HepG2 (cell line): ENCODE data around the gene MAP3K8. TPM values are rescaled to one million over a fixed set of nuclear protein-coding genes. Genes with fewer than 3 reads are reported as not detected.

Source experiments
- EP300 ChIP-seq, 3 experiments: sonication (generic) in 1 of 3; formaldehyde crosslinking in 1 of 3; IDR thresholded peaks; 2 replicates each; pipeline versions ENCODE4 v1.5.1 to v1.6.1; 2011 to 2020; ENCODE audit warnings: low read depth in 2 of 3, low read length in 2 of 3, borderline replicate concordance in 1 of 3, improper control_type of control experiment in 1 of 3, mild to moderate bottlenecking in 1 of 3, missing genetic modification reagents in 1 of 3, moderate library complexity in 1 of 3
- FOXC1 ChIP-seq: sonication (generic); formaldehyde crosslinking; IDR thresholded peaks from 2 replicates; pipeline ENCODE4 v1.8.0; 2022; ENCODE audit warnings: mild to moderate bottlenecking, missing genetic modification reagents, borderline replicate concordance
- FOXP4 ChIP-seq: sonication (generic); formaldehyde crosslinking; IDR thresholded peaks from 2 replicates; pipeline ENCODE4 v1.4.0; 2020; ENCODE audit warnings: missing genetic modification reagents
- GLI4 ChIP-seq: sonication (generic); formaldehyde crosslinking; IDR thresholded peaks from 2 replicates; pipeline ENCODE4 v1.5.1; 2020; ENCODE audit warnings: missing genetic modification reagents, mild to moderate bottlenecking, moderate library complexity, borderline replicate concordance
- HES4 ChIP-seq: sonication (generic); formaldehyde crosslinking; IDR thresholded peaks from 2 replicates; pipeline ENCODE4 v1.9.0; 2021; ENCODE audit warnings: mild to moderate bottlenecking, missing genetic modification reagents, borderline replicate concordance
- HMG20A ChIP-seq: IDR thresholded peaks from 2 replicates; pipeline ENCODE4 v1.6.1; 2016; ENCODE audit warnings: borderline replicate concordance
- NBN ChIP-seq: fragments of 450-650 bp; conservative IDR thresholded peaks from 2 replicates; pipeline ENCODE4 v1.6.1; 2017
- RAD51 ChIP-seq: fragments of 450-650 bp; IDR thresholded peaks from 2 replicates; pipeline ENCODE4 v1.6.1; 2016; ENCODE audit warnings: borderline replicate concordance
- RORA ChIP-seq: sonication (generic); formaldehyde crosslinking; IDR thresholded peaks from 2 replicates; pipeline ENCODE4 v1.5.0; 2020; ENCODE audit warnings: mild to moderate bottlenecking, missing genetic modification reagents, moderate library complexity
- RXRB ChIP-seq: IDR thresholded peaks from 2 replicates; pipeline ENCODE4 v1.6.1; 2016; ENCODE audit warnings: borderline replicate concordance, missing genetic modification reagents, missing compliant biosample characterization
- SPEN ChIP-seq: sonication (generic); formaldehyde crosslinking; IDR thresholded peaks from 2 replicates; pipeline ENCODE4 v1.5.1; 2020; ENCODE audit warnings: low read depth, mild to moderate bottlenecking, missing genetic modification reagents
- STAG1 ChIP-seq: sonication (generic); formaldehyde crosslinking; IDR thresholded peaks from 2 replicates; pipeline ENCODE4 v1.4.0; 2020; ENCODE audit warnings: missing genetic modification reagents
- ZNF337 ChIP-seq: sonication (generic); formaldehyde crosslinking; IDR thresholded peaks from 2 replicates; pipeline ENCODE4 v1.5.1; 2020; ENCODE audit warnings: missing genetic modification reagents, low read depth, mild to moderate bottlenecking, borderline replicate concordance
- ZNF441 ChIP-seq: sonication (generic); formaldehyde crosslinking; IDR thresholded peaks from 2 replicates; pipeline ENCODE4 v1.7.0; 2021; ENCODE audit warnings: missing genetic modification reagents, borderline replicate concordance
- ZNF570 ChIP-seq: sonication (generic); formaldehyde crosslinking; IDR thresholded peaks from 2 replicates; pipeline ENCODE4 v1.4.0; 2020; ENCODE audit warnings: mild to moderate bottlenecking, missing genetic modification reagents, borderline replicate concordance
- ZNF691 ChIP-seq: sonication (generic); formaldehyde crosslinking; IDR thresholded peaks from 2 replicates; pipeline ENCODE4 v1.4.0; 2020; ENCODE audit warnings: missing genetic modification reagents, low read depth, mild to moderate bottlenecking, borderline replicate concordance
- ZNF749 ChIP-seq: sonication (generic); formaldehyde crosslinking; IDR thresholded peaks from 2 replicates; pipeline ENCODE4 v1.8.0; 2022; ENCODE audit warnings: mild to moderate bottlenecking, missing genetic modification reagents, moderate library complexity, borderline replicate concordance
- ZNF891 ChIP-seq: sonication (generic); formaldehyde crosslinking; IDR thresholded peaks from 2 replicates; pipeline ENCODE4 v1.5.0; 2020; ENCODE audit warnings: mild to moderate bottlenecking, missing genetic modification reagents
- polyA plus RNA-seq, 8 experiments: library from polyadenylated mRNA; depleted of rRNA in 3 of 8; stranded (reverse) in 7 of 8; unstranded in 1 of 8; fragments of >200 nt; fragmentation: Illumina TruSeq in 4 of 8; extraction: Trizol in 4 of 8; gene quantifications; 2 replicates each; pipeline versions ENCODE4 v1.2.1 to v1.2.3, GENCODE V29; 2011 to 2016; ENCODE audit warnings: low read depth in 4 of 8, missing spikeins in 1 of 8, mixed read lengths in 1 of 8; ENCODE audit not compliant: insufficient read depth in 1 of 8
- total RNA-seq, 5 experiments: library from RNA; depleted of rRNA; stranded (reverse); fragments of >200 nt; fragmentation: Illumina TruSeq; extraction: Trizol; gene quantifications; 2 replicates each; pipeline ENCODE4 v1.2.3, GENCODE V29; 2016; ENCODE audit warnings: low read depth in 1 of 5
- TF ChIP-seq, protein P1 (sequence below): sonication (generic); formaldehyde crosslinking; IDR thresholded peaks from 2 replicates; pipeline ENCODE4 v1.8.0; 2022; ENCODE audit warnings: mild to moderate bottlenecking, missing genetic modification reagents, borderline replicate concordance
- TF ChIP-seq, protein P2 (sequence below): sonication (generic); formaldehyde crosslinking; IDR thresholded peaks from 2 replicates; pipeline ENCODE4 v1.4.0; 2020; ENCODE audit warnings: missing genetic modification reagents
- TF ChIP-seq, protein P3 (sequence below): sonication (generic); formaldehyde crosslinking; IDR thresholded peaks from 2 replicates; pipeline ENCODE4 v1.4.0; 2020; ENCODE audit warnings: missing genetic modification reagents

Gene MAP3K8
- total and polyA plus RNA-seq, 2 of the 13 experiments (the other 11 are each of a cell fraction or from before 2014, with no cell fraction given) = 19.3 to 37.9 TPM

DNA sequence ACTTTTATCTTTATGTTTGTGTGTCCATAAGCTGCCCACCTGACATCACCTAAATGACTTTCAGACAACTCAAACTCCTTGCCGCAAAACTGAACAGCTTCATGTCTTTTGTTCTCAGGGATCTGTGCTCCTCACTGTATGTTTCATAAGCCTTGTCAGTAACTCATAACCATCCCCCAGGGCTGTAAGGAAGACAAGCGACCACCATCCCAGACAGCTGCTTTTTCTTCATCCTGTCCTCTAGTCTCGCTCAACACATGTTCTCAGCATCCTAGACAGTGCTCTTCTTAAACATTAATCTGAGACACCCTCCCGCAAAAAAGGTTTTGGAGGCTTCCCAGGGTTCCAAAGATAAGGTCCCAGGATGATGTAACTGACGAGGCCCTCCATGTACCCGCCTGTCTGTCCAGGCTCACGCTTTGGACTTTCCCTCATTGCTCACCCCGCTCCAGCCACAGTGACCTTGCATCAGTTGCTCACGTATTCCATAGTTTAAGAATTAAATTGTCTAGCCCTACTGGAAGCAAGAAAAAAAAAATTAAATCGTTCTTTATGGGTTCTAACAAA lies 69.8 kb downstream of the MAP3K8 start (continued):
- TF ChIP-seq ZNF891 (CRISPR knock-in tag) = no peak
- peak; percentile 35; the same call in 1 of the 2 replicates for TF ChIP-seq HMG20A (CRISPR knock-in tag)
- TF ChIP-seq ZNF570 = no peak
- TF ChIP-seq FOXC1 (CRISPR knock-in tag) = no peak
- TF ChIP-seq, protein P1, sequence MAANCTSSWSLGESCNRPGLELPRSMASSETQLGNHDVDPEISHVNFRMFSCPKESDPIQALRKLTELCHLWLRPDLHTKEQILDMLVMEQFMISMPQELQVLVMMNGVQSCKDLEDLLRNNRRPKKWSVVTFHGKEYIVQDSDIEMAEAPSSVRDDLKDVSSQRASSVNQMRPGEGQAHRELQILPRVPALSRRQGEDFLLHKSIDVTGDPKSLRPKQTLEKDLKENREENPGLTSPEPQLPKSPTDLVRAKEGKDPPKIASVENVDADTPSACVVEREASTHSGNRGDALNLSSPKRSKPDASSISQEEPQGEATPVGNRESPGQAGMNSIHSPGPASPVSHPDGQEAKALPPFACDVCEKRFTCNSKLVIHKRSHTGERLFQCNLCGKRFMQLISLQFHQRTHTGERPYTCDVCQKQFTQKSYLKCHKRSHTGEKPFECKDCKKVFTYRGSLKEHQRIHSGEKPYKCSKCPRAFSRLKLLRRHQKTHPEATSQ (CRISPR knock-in tag) = no peak
- TF ChIP-seq, protein P2, sequence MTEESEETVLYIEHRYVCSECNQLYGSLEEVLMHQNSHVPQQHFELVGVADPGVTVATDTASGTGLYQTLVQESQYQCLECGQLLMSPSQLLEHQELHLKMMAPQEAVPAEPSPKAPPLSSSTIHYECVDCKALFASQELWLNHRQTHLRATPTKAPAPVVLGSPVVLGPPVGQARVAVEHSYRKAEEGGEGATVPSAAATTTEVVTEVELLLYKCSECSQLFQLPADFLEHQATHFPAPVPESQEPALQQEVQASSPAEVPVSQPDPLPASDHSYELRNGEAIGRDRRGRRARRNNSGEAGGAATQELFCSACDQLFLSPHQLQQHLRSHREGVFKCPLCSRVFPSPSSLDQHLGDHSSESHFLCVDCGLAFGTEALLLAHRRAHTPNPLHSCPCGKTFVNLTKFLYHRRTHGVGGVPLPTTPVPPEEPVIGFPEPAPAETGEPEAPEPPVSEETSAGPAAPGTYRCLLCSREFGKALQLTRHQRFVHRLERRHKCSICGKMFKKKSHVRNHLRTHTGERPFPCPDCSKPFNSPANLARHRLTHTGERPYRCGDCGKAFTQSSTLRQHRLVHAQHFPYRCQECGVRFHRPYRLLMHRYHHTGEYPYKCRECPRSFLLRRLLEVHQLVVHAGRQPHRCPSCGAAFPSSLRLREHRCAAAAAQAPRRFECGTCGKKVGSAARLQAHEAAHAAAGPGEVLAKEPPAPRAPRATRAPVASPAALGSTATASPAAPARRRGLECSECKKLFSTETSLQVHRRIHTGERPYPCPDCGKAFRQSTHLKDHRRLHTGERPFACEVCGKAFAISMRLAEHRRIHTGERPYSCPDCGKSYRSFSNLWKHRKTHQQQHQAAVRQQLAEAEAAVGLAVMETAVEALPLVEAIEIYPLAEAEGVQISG = no peak
- no peak for TF ChIP-seq NBN
- no peak for TF ChIP-seq ZNF441 (CRISPR knock-in tag)
- TF ChIP-seq GLI4 = no peak
- 0 out of 2 replicates have a peak, but pooled peaks have one; percentile 49 for TF ChIP-seq ZNF691 (CRISPR knock-in tag)
- TF ChIP-seq RAD51 = no peak
- TF ChIP-seq, protein P3, sequence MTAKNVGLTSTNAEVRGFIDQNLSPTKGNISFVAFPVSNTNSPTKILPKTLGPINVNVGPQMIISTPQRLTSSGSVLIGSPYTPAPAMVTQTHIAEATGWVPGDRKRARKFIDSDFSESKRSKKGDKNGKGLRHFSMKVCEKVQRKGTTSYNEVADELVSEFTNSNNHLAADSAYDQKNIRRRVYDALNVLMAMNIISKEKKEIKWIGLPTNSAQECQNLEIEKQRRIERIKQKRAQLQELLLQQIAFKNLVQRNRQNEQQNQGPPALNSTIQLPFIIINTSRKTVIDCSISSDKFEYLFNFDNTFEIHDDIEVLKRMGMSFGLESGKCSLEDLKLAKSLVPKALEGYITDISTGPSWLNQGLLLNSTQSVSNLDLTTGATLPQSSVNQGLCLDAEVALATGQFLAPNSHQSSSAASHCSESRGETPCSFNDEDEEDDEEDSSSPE = no peak
- no peak for TF ChIP-seq HES4 (CRISPR knock-in tag)
- no peak; the same call in 1 of the 2 replicates for TF ChIP-seq SPEN (CRISPR knock-in tag)
- no peak for TF ChIP-seq FOXP4 (CRISPR knock-in tag)
- TF ChIP-seq RXRB (CRISPR knock-in tag) = peak; percentile 27; the same call in 1 of the 2 replicates
- no peak for TF ChIP-seq ZNF749 (CRISPR knock-in tag)
- TF ChIP-seq STAG1 (CRISPR knock-in tag) = no peak
- no peak for TF ChIP-seq EP300 (IDR thresholded peaks at IDR 0.05; ENCODE audit: low read depth in 2 of 2, low read length in 2 of 2)
- no peak for TF ChIP-seq EP300 (CRISPR knock-in tag; IDR thresholded peaks at IDR 0.05; ENCODE audit: borderline replicate concordance)
- TF ChIP-seq ZNF337 (CRISPR knock-in tag) = no peak
- no peak for TF ChIP-seq RORA (CRISPR knock-in tag)
